ENCODE data around the gene PRKCA. TPM values are rescaled to one million over a fixed set of nuclear protein-coding genes. Genes with fewer than 3 reads are reported as not detected.

PRKCA gene
- total RNA-seq, 1 donor from 2014 or later: 6.7 TPM

DNA sequence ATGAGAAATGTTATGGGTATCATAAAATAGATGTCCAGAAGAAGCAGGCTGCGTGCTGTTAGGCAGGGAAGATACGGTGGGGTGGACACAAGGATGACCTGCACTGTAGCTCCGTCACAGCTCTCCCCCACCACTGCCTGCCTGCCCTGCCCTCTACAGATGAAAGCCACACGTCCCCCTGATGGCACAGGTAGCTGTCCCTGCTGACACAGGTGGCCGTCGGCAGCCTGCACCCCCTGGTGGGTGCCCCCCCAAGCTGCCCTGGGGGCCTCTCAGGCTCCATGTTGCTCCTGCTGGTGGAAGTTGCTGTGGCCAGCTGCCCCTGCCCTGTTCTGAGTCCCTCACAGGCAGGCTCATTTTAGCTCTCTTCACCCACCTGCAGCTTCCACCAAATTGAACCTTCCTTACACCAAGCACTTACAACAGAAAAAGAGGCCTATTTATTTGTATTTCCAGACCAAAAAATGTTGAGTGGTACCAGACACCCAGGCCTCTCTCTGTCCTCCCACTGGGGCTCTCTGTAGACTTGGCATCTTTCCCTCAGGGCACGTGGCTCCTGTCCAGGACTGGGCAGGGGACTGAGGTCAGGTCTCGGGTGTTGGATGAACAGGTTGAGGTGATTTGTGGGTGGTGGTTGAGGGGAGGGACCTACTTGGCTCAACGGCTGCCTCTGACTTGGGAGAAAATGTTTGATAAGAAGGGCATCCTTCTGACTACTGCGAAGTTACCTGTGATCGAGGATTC lies 482.4 kb downstream of the PRKCA start:
- no peak overlapping the region for H3K4me3 ChIP-seq (ENCODE audit: low read depth, low read length)
- DNase-seq (ENCODE audit: low read depth): no peak
- TF ChIP-seq, protein P1, sequence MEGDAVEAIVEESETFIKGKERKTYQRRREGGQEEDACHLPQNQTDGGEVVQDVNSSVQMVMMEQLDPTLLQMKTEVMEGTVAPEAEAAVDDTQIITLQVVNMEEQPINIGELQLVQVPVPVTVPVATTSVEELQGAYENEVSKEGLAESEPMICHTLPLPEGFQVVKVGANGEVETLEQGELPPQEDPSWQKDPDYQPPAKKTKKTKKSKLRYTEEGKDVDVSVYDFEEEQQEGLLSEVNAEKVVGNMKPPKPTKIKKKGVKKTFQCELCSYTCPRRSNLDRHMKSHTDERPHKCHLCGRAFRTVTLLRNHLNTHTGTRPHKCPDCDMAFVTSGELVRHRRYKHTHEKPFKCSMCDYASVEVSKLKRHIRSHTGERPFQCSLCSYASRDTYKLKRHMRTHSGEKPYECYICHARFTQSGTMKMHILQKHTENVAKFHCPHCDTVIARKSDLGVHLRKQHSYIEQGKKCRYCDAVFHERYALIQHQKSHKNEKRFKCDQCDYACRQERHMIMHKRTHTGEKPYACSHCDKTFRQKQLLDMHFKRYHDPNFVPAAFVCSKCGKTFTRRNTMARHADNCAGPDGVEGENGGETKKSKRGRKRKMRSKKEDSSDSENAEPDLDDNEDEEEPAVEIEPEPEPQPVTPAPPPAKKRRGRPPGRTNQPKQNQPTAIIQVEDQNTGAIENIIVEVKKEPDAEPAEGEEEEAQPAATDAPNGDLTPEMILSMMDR (conservative IDR thresholded peaks at IDR 0.05; ENCODE audit: low read depth, low read length): no peak

DNA sequence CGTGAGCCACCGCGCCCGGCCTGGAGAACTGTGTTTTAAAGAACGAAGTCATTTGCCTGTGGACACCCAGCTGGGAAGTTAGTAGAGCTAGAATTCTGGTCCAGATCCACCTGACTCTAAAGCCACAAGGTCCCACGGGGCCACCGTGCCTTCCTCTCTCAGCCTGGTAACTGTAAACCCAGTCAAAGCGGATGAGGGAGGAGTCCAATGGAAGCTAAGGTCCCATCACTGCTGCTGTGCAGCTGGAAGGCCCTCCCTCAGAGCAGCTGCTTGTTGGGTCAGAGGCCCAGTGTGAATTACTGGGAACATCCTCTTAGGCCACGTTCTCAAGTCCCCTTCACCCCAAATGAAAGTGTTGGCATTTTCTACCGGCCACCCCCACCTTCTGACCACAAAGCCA lies 483.7 kb downstream of the PRKCA start:
- no peak for DNase-seq (ENCODE audit: low read depth)
- TF ChIP-seq, protein P1 (conservative IDR thresholded peaks at IDR 0.05; ENCODE audit: low read depth, low read length): no peak

DNA sequence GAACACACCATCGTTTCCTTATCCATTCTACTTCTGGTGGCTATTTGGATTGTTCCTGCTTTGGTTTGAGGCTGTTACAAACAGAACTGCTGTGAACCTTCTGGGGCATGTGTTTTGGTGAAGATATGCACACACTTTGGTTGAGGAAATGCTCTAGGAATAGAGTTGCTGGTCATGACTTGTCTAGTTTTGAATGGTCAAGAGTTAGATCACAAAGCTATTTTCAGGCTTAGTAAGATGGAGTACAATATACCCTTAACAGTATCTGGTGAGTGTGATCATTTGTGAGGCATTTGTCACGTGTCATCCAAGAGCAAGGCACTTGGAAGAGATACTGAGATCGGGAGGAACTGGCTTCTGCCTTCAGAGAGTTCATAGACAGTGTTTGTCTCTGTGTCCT lies 485.5 kb downstream of the PRKCA start:
- no peak overlapping the region for H3K4me3 ChIP-seq (ENCODE audit: low read depth, low read length)
- DNase-seq (ENCODE audit: low read depth): no peak
- TF ChIP-seq, protein P1 (conservative IDR thresholded peaks at IDR 0.05; ENCODE audit: low read depth, low read length): no peak

More for the DNA sequence above, 483.7 kb downstream of the PRKCA start:
- no peak overlapping the region for H3K4me3 ChIP-seq (ENCODE audit: low read depth, low read length)

DNA sequence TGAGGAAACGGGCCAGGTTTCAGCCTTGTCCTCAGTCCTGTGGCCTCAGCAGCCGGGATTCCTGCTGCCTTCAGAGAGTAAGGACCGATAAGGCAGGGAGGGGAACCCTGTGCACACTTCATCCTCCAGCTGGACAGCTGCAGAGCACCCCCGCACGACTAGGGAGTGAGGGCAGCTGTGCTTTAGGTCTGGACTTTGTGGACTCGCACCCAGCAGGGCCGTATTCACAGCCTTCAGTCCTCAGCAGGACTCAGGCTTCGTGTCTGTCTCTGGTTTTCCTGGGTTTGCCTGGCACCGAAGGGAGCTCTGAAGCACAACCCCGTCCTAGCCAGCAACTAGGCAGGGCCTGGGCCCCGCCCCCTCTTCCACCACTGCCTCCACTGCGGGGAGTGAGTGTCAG lies 486.7 kb downstream of the PRKCA start:
- TF ChIP-seq, protein P1 (conservative IDR thresholded peaks at IDR 0.05; ENCODE audit: low read depth, low read length): no peak
- no peak for DNase-seq (ENCODE audit: low read depth)
- no peak overlapping the region for H3K4me3 ChIP-seq (ENCODE audit: low read depth, low read length)

DNA sequence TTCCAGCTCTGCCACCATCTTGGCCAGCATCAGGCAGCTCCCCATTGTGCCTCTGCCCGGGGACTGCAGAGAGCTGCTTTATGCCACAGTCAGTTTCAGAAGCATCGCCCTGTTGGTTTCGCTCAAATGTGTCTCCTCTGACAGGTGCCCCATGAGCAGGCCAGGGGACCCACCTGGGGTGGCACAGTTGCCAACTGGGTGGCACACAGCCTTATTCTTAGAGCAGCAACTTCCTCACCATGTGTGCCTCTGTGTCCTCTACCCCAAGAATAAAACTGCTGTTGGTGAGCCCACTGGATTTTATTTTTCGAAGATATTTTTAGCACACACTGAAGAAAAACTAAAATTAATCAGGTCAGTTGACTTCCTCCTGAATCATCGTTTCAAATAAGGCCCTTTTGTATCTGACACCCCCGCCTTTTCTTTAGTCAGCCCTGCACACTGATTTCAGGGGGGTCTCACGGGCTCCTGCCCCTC lies 487.6 kb downstream of the PRKCA start:
- TF ChIP-seq, protein P1 (conservative IDR thresholded peaks at IDR 0.05; ENCODE audit: low read depth, low read length): no peak
- DNase-seq (ENCODE audit: low read depth): no peak
- H3K4me3 ChIP-seq (ENCODE audit: low read depth, low read length): no peak overlapping the region

DNA sequence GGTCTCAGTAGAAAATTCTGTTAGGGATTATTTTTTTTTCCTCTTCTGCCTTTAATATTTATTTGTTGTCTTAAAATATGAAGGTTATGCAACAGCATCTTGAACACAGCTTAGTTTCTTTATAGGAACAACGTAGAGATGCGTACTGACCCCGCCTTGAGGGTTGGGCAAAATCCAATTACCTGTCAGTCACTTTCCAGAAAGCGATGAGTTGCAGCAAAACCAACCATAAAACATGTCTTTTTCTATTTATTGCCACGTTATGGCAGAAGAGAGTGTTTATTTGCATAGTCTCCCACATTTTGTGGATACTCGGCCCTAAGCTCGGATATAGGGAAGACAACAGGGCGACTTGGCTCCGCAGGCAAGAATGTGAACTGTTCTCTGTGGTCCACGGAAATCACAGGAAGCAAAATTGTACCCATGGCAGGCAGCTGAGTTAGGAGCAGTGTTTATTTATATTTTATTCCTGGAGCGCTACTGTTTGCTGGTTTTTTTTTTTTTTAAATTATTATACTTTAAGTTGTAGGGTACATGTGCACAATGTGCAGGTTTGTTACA lies 488.2 kb downstream of the PRKCA start:
- no peak overlapping the region for H3K4me3 ChIP-seq (ENCODE audit: low read depth, low read length)

More for the DNA sequence above, 488.2 kb downstream of the PRKCA start:
- no peak for DNase-seq (ENCODE audit: low read depth)
- TF ChIP-seq, protein P1 (conservative IDR thresholded peaks at IDR 0.05; ENCODE audit: low read depth, low read length): no peak
